HG02973 (cell line): ENCODE data around the gene PCDHB15.
"Not testable (repeated sequence)": the region's sequence is repeated elsewhere in the genome, so short reads cannot be mapped to it uniquely, and the experiment has no call there.

Source experiments
- ATAC-seq: cut with Tn5 transposase; IDR thresholded peaks from one replicate; pipeline ENCODE4 v1.9.1; 2021; ENCODE audit warnings: moderate library complexity; ENCODE audit not compliant: unreplicated experiment

The PCDHB15 gene

GRCh38 chr5:141247434-141247833 is 2.2 kb downstream of the PCDHB15 start:
- not testable (repeated sequence) for ATAC-seq

- ATAC-seq: no peak
These were observed 5.4 kb downstream of the PCDHB15 start for GRCh38 chr5:141250576-141250975.

GRCh38 chr5:141258464-141258863 is 13.3 kb downstream of the PCDHB15 start:
- ATAC-seq: no peak

- no peak for ATAC-seq
These were observed 13.8 kb downstream of the PCDHB15 start for GRCh38 chr5:141258948-141259347.

- no peak for ATAC-seq
These were observed 15.5 kb downstream of the PCDHB15 start for GRCh38 chr5:141260458-141261237.

DNA sequence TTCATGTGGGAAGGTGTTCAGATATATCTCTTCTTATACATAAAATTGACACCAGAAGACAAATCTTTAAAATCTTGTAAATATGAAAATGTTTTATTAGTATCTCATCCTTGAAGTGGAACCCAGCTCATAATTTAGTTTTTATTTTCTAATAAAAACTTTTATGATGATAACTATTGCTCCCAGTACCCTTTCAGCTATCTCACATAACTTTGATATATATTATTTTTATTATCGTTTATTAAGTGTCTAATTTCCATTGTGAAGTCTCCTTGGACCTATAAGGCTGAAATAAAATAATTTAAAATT is 16.0 kb downstream of the PCDHB15 start:
- ATAC-seq: no peak

DNA sequence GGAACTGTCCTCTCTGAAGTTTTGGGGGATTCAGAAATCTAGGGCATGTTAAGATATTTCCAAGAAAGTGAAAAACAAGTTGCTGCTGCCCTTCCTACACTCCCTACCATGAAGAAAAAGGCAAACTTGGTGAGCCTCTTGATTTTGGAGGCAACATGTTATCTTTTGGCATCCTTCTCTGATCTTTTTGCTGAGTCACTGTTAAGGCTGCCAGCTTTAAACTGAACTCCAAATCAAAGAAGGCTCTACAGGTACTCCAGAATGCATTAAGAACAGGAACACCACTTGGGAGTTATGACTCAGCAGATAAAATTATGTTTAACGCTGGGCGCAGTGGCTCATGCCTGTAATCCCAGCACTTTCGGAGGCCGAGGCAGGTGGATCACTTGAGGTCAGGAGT is 24.0 kb downstream of the PCDHB15 start:
- no peak for ATAC-seq

GRCh38 chr5:141272906-141273305 is 27.7 kb downstream of the PCDHB15 start:
- no peak for ATAC-seq

DNA sequence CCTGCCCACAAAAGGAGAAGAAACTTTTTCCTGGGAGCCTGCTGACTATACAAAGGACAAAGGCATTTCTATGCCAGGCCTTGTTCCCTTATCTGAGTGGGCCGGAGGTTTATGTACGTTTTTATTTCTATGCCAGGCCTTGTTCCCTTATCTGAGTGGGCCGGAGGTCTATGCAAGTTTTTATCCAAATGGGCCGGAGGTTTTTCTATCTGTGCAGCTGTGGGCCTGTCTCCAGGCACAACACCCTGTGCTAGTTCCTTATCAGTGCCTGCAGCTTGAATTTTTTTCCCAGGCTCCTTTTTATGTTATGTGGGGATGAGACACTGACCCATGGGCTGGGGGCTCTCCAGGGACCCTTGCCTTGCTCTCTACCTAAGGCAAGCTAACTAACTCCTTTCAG is 53.2 kb downstream of the PCDHB15 start:
- ATAC-seq: no peak
